Left lung (tissue), 10 donors: Measurements from ENCODE around the gene ALLC. TPM values are rescaled to one million over a fixed set of nuclear protein-coding genes. Genes with fewer than 3 reads are reported as not detected.

Source experiments
- ATAC-seq: fragments of 200-7000 bp; cut with Tn5 transposase; one replicate; pipeline ENCODE4 v1.9.1; 2020; ENCODE audit warnings: moderate library complexity
- DNase-seq, 4 donors: peaks; one replicate each; pipeline ENCODE4 v3.0.0-alpha.2; 2013 to 2020
- H3K27ac ChIP-seq, 2 donors: fragments of 200-600 bp; sonication (generic) in 1 of 2; one replicate each; pipeline versions ENCODE4 v1.5.0 to v1.8.0; 2020 to 2021
- H3K27me3 ChIP-seq, 2 donors: fragments of 200-600 bp; sonication (generic) in 1 of 2; one replicate each; pipeline versions ENCODE4 v1.5.0 to v1.8.0; 2020 to 2021
- H3K36me3 ChIP-seq, 2 donors: fragments of 200-600 bp; sonication (generic) in 1 of 2; one replicate each; pipeline versions ENCODE4 v1.5.0 to v1.8.0; 2020 to 2021
- H3K4me1 ChIP-seq, 2 donors: fragments of 200-600 bp; one replicate each; pipeline ENCODE4 v1.8.0; 2021
- H3K4me3 ChIP-seq, 2 donors: fragments of 200-600 bp; sonication (generic) in 1 of 2; one replicate each; pipeline versions ENCODE4 v1.5.0 to v1.8.0; 2020 to 2021; ENCODE audit warnings: mild to moderate bottlenecking in 1 of 2
- H3K9me3 ChIP-seq, 2 donors: fragments of 200-600 bp; sonication (generic) in 1 of 2; one replicate each; pipeline versions ENCODE4 v1.5.0 to v1.8.0; 2020 to 2021
- CTCF ChIP-seq, 2 donors: fragments of 200-600 bp; sonication (generic) in 1 of 2; IDR thresholded peaks; one replicate each; pipeline versions ENCODE4 v1.5.0 to v1.8.0; 2021; ENCODE audit warnings: antibody characterized with exemption in 2 of 2
- intact Hi-C, 2 donors: fragments of 100-400 bp; cut with DNase I; formaldehyde crosslinking; loops; one replicate each; pipeline versions ENCODE4 v1.11.2 to v1.14.2; 2022
- polyA plus RNA-seq, 6 donors: library from polyadenylated mRNA; unstranded; fragments of 120-200 nt; gene quantifications; one replicate each; pipeline ENCODE4 v1.2.1, GENCODE V29; 2013; ENCODE audit not compliant: insufficient read length in 6 of 6
- total RNA-seq, 2 donors: library from RNA; stranded (reverse); fragmentation: NEBNext Ultra II Directional; extraction: Animal tissue kit (Norgen Biotek cat#: 25700); gene quantifications; one replicate each; pipeline ENCODE4 v1.2.1, GENCODE V29; 2021
- donor health status: DM: no; HTN: yes; CAD: no.
- donor health status: DM: no; HTN: no; CAD: no.

The ALLC gene
- total and polyA plus RNA-seq, 8 donors: 0.13 TPM; not detected in 7

DNA sequence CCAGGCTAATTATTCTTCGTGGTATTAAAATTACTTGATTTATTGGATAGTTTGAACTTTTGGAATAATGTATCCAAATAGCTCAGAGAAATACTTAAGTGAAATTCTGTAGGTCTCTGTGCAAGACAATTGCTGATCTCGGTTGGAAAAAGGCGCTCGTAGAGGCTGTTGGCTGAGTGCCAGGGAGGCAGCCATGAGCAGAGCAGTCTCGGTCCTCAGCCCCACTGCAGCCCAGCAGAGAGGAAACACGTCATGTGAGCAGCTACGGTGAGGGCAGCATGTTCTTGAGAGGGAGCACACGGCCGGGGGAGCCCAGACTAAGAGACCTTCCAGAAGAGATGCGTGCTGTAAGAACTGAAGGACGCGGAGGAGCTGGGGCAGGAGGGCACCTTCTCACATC, 87.9 kb downstream of the ALLC start:
- Histone ChIP-seq H3K36me3 (no peaks in the 10 kb centered on the region), H3K27ac (no peak overlapping the region), H3K4me3 (no peak overlapping the region), H3K27me3 (peaks cover 0 to 6% of the 10 kb centered on the region in 2 donors), H3K4me1 (no peaks in the 10 kb centered on the region), H3K9me3 (no peaks in the 10 kb centered on the region)
- intact Hi-C loops: no loop called here
- TF ChIP-seq CTCF (IDR thresholded peaks at IDR 0.05): no peak
- ATAC-seq (no peak), DNase-seq (no peak)

DNA sequence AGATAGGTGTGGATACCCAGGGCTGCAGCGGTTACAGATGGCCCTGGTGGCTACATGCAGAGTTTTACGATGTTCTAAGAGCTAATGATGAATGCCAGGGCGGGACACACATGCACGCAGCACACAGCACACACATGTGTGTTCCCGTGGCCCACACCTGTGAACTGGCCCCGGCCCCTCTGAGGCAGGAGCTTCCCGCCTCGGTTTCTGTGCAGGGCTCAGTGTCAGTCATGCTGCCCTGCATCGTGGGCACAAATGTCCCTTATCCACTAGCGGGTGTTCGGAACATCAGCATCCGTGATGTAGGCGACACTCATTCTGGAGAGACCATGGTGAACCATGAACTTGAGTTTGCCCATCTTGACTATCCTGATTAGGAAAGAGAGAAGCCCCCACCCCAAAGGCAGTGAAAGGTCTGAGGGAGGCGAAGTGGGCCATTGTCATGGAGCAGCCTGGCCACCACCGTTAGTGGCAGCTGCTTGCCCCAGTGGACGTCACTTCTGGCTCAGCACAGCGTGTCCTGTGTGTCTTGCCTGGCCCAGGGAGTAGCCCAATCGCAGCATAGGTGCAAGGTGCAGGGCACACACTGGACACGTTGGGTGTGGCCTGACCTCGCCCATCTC, 89.1 kb downstream of the ALLC start:
- Histone ChIP-seq H3K9me3 (no peaks in the 10 kb centered on the region), H3K27me3 (peaks cover 0 to 6% of the 10 kb centered on the region in 2 donors), H3K4me3 (no peak overlapping the region), H3K4me1 (no peaks in the 10 kb centered on the region), H3K36me3 (no peaks in the 10 kb centered on the region), H3K27ac (no peak overlapping the region)
- TF ChIP-seq CTCF (IDR thresholded peaks at IDR 0.05): no peak
- DNase-seq (no peak), ATAC-seq (no peak)
- intact Hi-C loops: no loop called here

- Histone ChIP-seq H3K4me1 (no peaks in the 10 kb centered on the region), H3K9me3 (no peaks in the 10 kb centered on the region), H3K27ac (no peak overlapping the region), H3K27me3 (peaks cover 0 to 6% of the 10 kb centered on the region in 2 donors), H3K36me3 (no peaks in the 10 kb centered on the region), H3K4me3 (no peak overlapping the region)
- no peak for TF ChIP-seq CTCF (IDR thresholded peaks at IDR 0.05)
- no peak for ATAC-seq
- intact Hi-C loops: no loop called here
- no peak for DNase-seq
Observed at GRCh38 chr2:3747826-3748225, 89.8 kb downstream of the ALLC start.

- H3K27ac ChIP-seq: no peak overlapping the region
- no peaks in the 10 kb centered on the region for H3K4me1 ChIP-seq
- no peaks in the 10 kb centered on the region for H3K9me3 ChIP-seq
- ATAC-seq (no peak), DNase-seq (no peak)
- TF ChIP-seq CTCF (IDR thresholded peaks at IDR 0.05): no peak
- no peaks in the 10 kb centered on the region for H3K36me3 ChIP-seq
- no peak overlapping the region for H3K4me3 ChIP-seq
- intact Hi-C loops: no loop called here
- peaks cover 0 to 6% of the 10 kb centered on the region in 2 donors for H3K27me3 ChIP-seq
Observed at GRCh38 chr2:3749201-3749600, 91.2 kb downstream of the ALLC start.

- no peak for TF ChIP-seq CTCF (IDR thresholded peaks at IDR 0.05)
- intact Hi-C loops: no loop called here
- no peak overlapping the region for H3K4me3 ChIP-seq
- no peaks in the 10 kb centered on the region for H3K9me3 ChIP-seq
- DNase-seq (no peak), ATAC-seq (no peak)
- no peaks in the 10 kb centered on the region for H3K36me3 ChIP-seq
- peaks cover 0 to 8% of the 10 kb centered on the region in 2 donors for H3K27me3 ChIP-seq
- no peaks in the 10 kb centered on the region for H3K4me1 ChIP-seq
- H3K27ac ChIP-seq: no peak overlapping the region
Observed at GRCh38 chr2:3751251-3751650, 93.3 kb downstream of the ALLC start.
